ENCODE results near the gene SMCP. TPM values are rescaled to one million over a fixed set of nuclear protein-coding genes. Genes with fewer than 3 reads are reported as not detected.

Gene SMCP
- total RNA-seq, 1 experiment from 2014 or later, result not detected

GRCh38 chr1:152888126-152888525 lies 10.0 kb downstream of the SMCP start:
- DNase-seq (peak; percentile 55), ATAC-seq (peak; percentile 48)
- Histone ChIP-seq H3K27ac (ENCODE audit: low read length) (no peak overlapping the region), H3K9me3 (ENCODE audit: low read length) (no peaks in the 10 kb centered on the region), H3K9ac (ENCODE audit: low read length) (no peak overlapping the region), H4K20me1 (ENCODE audit: low read length) (no peaks in the 10 kb centered on the region), H3K4me2 (ENCODE audit: low read length) (no peak overlapping the region), H3K36me3 (ENCODE audit: low read depth, low read length) (no peaks in the 10 kb centered on the region), H2AFZ (ENCODE audit: low read length) (no peak overlapping the region), H3K27me3 (ENCODE audit: low read length) (peaks cover 6% of the 10 kb centered on the region; the same call in 1 of the 2 replicates), H3K4me1 (ENCODE audit: insufficient read depth, low read length) (peaks cover 7% of the 10 kb centered on the region; the same call in 1 of the 2 replicates), H3F3A (ENCODE audit: low read length, unreplicated experiment) (no peaks in the 10 kb centered on the region), H3K4me3 (ENCODE audit: low read length) (no peak overlapping the region), H3K79me2 (ENCODE audit: low read length) (no peaks in the 10 kb centered on the region), H3K9me2 (replicated peaks; ENCODE audit: low read length) (no peaks in the 10 kb centered on the region)
- TF ChIP-seq EZH2 (IDR thresholded peaks at IDR 0.05; ENCODE audit: low read length, unreplicated experiment), result no peak
- no peak for TF ChIP-seq EZH2phosphoT487 (IDR thresholded peaks at IDR 0.05; ENCODE audit: borderline replicate concordance, low read length)
- TF ChIP-seq, protein P1, sequence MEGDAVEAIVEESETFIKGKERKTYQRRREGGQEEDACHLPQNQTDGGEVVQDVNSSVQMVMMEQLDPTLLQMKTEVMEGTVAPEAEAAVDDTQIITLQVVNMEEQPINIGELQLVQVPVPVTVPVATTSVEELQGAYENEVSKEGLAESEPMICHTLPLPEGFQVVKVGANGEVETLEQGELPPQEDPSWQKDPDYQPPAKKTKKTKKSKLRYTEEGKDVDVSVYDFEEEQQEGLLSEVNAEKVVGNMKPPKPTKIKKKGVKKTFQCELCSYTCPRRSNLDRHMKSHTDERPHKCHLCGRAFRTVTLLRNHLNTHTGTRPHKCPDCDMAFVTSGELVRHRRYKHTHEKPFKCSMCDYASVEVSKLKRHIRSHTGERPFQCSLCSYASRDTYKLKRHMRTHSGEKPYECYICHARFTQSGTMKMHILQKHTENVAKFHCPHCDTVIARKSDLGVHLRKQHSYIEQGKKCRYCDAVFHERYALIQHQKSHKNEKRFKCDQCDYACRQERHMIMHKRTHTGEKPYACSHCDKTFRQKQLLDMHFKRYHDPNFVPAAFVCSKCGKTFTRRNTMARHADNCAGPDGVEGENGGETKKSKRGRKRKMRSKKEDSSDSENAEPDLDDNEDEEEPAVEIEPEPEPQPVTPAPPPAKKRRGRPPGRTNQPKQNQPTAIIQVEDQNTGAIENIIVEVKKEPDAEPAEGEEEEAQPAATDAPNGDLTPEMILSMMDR (conservative IDR thresholded peaks at IDR 0.05; ENCODE audit: low read depth, low read length), result no peak
- no TSS peak for BruUV-seq (replicated peaks)
- intact Hi-C loops (cut with micrococcal nuclease), result no loop called here
- ChIA-PET CTCF (no interaction called here), POLR2A (ENCODE audit: unreplicated experiment) (interaction anchor here (0.6 kb wide), 1 partner anchor 30 kb away, joined by 3 read pairs; no protein-coding TSS in a partner anchor)

DNA sequence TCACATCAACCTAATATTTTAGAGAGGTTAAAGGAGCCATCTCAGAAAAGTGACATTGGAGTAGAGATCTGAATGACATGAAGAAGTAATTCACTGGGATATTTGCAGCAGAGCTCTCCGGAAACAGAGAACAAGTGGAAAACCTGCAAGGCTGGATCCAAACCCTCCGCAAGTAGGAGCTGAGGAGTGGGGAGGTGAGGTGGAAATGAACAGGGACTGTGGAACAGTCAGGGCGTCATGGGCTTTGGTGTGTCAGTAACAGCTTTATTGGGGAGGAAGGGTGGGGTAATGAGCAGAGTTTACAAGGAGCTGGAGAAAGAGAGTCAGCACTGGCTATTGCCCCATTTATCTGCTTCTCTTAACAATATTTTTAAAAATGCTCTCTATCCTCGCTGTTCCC lies 20.9 kb downstream of the SMCP start:
- Histone ChIP-seq H3K9me3 (ENCODE audit: low read length) (no peaks in the 10 kb centered on the region), H2AFZ (ENCODE audit: low read length) (no peak overlapping the region), H3K4me2 (ENCODE audit: low read length) (no peak overlapping the region), H3K9ac (ENCODE audit: low read length) (no peak overlapping the region), H4K20me1 (ENCODE audit: low read length) (no peaks in the 10 kb centered on the region), H3K4me3 (ENCODE audit: low read length) (no peak overlapping the region), H3K79me2 (ENCODE audit: low read length) (no peaks in the 10 kb centered on the region), H3F3A (ENCODE audit: low read length, unreplicated experiment) (no peaks in the 10 kb centered on the region), H3K9me2 (replicated peaks; ENCODE audit: low read length) (no peaks in the 10 kb centered on the region), H3K36me3 (ENCODE audit: low read depth, low read length) (no peaks in the 10 kb centered on the region), H3K27me3 (ENCODE audit: low read length) (peaks cover 57% of the 10 kb centered on the region), H3K4me1 (ENCODE audit: insufficient read depth, low read length) (no peaks in the 10 kb centered on the region), H3K27ac (ENCODE audit: low read length) (no peak overlapping the region)
- ChIA-PET CTCF (no interaction called here), POLR2A (ENCODE audit: unreplicated experiment) (no interaction called here)
- TF ChIP-seq EZH2 (IDR thresholded peaks at IDR 0.05; ENCODE audit: low read length, unreplicated experiment), result no peak
- TF ChIP-seq, protein P1 (conservative IDR thresholded peaks at IDR 0.05; ENCODE audit: low read depth, low read length), result no peak
- no peak for TF ChIP-seq EZH2phosphoT487 (IDR thresholded peaks at IDR 0.05; ENCODE audit: borderline replicate concordance, low read length)
- DNase-seq (no peak), ATAC-seq (no peak)
- BruUV-seq (replicated peaks), result no TSS peak
- intact Hi-C loops (cut with micrococcal nuclease), result no loop called here

DNA sequence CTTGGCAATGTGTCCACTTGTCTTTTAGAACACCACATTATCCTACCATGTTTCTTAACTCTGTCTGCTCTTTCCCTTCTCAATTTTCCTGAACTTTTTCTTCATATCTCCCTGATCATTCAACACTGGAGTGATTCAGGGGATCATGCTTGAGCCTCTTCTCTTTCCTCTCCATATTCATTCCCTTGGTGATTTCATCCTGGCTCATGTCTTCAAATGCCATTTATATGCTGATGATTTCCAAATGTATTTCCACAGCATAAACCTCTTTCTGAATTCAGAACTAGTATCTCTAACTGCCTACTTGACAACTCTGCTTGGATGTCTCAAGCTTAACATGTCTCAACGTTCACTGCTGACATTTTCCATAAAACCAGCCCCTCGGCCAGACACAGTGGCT lies 21.8 kb downstream of the SMCP start:
- intact Hi-C loops (cut with micrococcal nuclease), result no loop called here

More for the DNA sequence above, 21.8 kb downstream of the SMCP start:
- H3K27me3 ChIP-seq (ENCODE audit: low read length), result peaks cover 51% of the 10 kb centered on the region
- DNase-seq (no peak), ATAC-seq (no peak)
- H3K9me3 ChIP-seq (ENCODE audit: low read length), result no peaks in the 10 kb centered on the region
- POLR2A ChIA-PET (ENCODE audit: unreplicated experiment), result no interaction called here
- no peaks in the 10 kb centered on the region for H3K36me3 ChIP-seq (ENCODE audit: low read depth, low read length)
- H3K4me1 ChIP-seq (ENCODE audit: insufficient read depth, low read length), result no peaks in the 10 kb centered on the region
- no peak overlapping the region for H3K4me2 ChIP-seq (ENCODE audit: low read length)
- H3K27ac ChIP-seq (ENCODE audit: low read length), result no peak overlapping the region
- CTCF ChIA-PET, result no interaction called here
- H3K79me2 ChIP-seq (ENCODE audit: low read length), result no peaks in the 10 kb centered on the region
- no peak overlapping the region for H3K9ac ChIP-seq (ENCODE audit: low read length)
- no peaks in the 10 kb centered on the region for H4K20me1 ChIP-seq (ENCODE audit: low read length)
- no TSS peak for BruUV-seq (replicated peaks)
- no peaks in the 10 kb centered on the region for H3K9me2 ChIP-seq (replicated peaks; ENCODE audit: low read length)
- no peaks in the 10 kb centered on the region for H3F3A ChIP-seq (ENCODE audit: low read length, unreplicated experiment)
- H2AFZ ChIP-seq (ENCODE audit: low read length), result no peak overlapping the region
- no peak overlapping the region for H3K4me3 ChIP-seq (ENCODE audit: low read length)
- TF ChIP-seq EZH2phosphoT487 (IDR thresholded peaks at IDR 0.05; ENCODE audit: borderline replicate concordance, low read length) (no peak), EZH2 (IDR thresholded peaks at IDR 0.05; ENCODE audit: low read length, unreplicated experiment) (no peak)
- TF ChIP-seq, protein P1 (conservative IDR thresholded peaks at IDR 0.05; ENCODE audit: low read depth, low read length), result no peak

Data from PC-3 (cell line).